Right forelimb (tissue), 1 donor: ENCODE measurements around the gene BICRA.
"Not testable (repeated sequence)": the region's sequence is repeated elsewhere in the genome, so short reads cannot be mapped to it uniquely, and the experiment has no call there.

Experiments
- DNase-seq: peaks from one replicate; pipeline ENCODE4 v3.0.0-alpha.2; 2018

BICRA gene

DNA sequence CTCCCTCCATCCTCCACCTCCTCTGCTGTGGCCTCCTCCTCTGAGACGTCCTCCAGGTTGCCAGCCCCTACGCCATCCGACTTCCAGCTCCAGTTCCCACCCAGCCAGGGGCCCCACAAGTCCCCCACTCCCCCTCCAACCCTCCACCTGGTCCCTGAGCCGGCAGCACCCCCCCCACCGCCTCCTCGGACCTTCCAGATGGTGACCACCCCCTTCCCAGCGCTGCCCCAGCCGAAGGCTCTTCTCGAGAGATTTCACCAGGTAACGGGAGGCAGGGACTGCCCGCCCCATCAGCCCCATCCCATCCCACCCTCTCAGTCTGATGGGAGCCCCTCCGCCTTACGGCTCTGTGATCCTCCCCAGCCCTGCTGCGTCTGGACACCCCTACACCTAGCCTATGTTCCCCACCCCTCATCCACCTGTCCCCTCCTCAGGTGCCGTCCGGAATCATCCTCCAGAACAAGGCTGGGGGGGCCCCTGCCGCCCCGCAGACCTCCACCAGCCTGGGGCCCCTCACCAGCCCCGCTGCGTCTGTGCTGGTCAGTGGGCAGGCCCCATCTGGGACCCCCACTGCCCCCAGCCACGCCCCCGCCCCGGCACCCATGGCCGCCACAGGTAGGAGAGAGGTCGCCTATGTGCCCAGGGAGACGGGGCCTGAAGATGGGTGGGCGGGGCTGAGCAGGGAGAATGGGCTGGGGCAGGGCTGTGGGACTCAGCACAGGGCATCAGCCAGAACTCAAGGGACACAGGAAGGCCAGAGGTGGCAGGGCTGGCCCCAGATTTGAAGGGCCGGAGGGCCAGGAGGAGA, 85.7 kb downstream of the BICRA start:
- DNase-seq: no peak

DNA sequence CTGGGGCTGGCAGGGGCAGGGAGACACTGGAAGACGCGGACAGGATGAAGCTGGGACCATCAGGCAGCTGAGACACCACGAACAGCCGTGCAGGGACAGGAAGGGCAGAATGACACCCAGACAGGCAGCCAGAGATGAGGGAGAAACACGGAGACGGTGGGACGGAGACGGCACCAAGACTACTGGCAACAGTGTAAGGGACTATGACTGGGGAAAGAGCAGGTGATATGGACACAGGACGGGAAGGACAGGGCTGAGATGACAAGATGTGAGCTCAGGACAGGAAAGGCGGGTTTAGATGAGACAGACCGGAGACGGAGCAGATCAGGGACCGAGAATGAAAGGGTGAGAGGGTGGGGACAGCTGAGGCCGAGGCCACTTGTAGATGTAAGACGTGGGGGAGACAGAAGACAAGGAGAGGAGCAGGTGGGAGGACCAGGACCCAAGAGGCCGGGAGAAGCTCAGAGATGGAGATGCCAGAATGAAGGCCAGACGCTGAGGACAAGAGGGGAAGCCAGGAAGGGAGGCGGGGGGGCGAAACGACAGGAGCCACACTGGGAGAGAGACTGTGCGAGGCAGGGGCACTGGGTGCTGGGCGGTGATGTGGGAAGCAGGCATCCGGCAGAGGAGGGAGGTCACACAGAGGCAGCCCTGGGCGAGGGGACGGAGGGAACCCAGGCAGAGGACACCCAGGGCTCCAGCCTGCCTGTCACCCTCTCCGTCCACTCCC, 86.8 kb downstream of the BICRA start:
- no peak for DNase-seq

DNA sequence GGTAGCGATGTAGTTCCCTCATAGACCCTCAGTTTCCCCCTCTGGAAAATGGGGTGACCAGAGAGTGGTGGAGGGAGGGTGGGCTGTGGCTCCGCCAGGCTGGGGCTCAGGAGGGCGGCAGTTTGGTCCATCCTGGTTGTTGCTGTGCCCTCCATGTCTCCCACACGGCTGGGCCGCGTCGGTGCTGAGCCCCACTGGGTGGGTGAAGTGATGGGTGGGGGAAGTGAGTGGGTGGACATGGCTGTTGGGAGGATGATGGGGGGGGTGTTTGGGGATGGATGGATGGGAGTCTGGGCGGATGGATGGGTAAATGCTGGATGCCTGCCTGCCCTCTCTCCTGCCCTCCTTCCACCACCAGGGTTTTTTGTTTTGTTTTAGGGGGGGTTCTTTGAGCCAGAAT, 87.7 kb downstream of the BICRA start:
- DNase-seq: no peak

DNA sequence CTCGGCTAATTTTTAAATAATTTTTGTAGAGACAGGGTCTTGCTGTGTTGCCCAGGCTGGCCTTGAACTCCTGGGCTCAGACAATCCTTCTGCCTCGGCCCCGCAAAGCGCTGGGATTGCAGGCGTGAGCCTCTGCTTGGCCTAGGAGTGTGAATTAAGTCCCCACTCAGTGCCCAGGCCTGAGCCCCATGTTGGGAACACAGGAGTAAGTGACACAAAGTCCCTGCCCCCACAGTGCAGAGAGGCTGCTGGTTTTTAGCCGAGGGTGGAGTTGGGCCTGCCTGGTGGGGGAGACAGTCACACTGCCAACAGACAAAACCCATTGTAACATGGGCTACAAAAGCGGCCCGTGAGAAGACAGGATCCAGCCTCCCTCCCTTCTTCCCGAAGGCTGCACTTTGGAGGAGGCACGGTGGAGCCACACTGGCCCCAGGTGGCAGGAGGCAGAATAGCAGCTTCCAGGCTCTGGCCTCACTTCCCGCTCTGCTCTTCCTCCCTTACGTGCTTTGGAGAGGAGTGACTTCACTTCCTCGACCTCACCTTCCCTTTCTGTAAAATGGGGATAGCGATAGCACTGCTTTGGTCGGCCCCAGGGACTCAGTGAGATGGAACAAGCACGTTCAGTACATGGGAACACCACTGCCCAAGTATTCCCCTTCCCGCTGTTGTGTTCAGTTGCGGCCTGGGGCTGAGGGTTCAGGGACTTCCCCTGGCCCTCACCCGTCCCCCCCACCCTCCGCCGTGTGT, 89.1 kb downstream of the BICRA start:
- peak; percentile 82 for DNase-seq

DNA sequence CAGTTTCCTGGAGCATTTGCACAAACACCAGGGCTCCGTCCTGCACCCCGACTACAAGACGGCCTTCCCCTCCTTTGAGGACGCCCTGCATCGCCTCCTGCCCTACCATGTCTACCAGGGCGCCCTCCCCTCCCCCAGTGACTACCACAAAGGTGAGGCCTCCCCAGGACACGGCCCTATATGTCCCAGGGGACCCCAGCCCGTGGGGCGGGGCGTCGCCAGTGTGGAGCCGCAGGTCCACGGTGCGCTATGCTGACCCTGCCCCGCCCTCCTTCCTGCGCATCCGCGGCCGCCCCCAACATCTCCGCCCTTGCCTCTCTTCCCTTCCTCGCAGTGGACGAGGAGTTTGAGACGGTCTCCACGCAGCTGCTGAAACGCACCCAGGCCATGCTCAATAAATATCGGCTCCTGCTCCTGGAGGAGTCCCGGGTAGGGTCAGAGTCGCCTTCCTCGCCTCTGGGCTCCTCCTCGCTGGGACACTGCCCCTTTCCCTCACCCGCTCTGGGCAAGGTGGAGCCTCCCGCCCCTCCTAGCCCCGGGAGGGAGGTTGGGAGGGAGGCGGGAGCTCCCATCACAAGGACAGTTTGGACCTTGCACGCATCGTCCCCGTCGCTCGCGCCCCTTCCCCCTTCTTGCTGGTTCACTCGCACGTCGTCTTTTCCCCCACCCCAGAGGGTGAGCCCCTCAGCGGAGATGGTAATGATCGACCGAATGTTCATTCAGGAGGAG, 89.9 kb downstream of the BICRA start:
- no peak for DNase-seq

DNA sequence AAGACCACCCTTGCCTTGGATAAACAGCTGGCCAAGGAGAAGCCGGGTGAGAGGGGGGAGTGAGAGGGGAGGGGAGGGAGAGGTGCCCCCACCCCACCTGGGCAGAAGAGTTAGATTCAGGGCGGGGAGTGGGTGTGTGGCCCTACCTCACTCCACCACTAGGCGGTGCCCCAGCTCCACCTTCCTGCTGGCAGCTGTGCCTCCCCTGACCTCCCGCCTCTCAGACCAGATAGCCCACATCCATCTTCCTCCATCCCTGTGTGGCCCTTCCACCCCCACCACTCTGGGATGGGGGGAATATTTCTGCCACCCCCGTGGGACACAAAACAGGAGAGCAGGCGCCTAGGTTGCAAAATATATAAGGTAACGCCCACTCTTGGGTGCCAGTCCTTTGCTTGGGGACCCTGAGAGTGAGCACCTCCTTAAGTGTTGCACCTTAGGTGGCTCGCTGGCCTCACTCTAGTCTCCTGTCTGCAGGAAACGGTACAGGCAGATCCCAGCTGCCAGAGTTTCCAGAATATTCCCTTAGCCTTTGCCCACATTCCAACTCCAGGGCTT, 90.5 kb downstream of the BICRA start:
- DNase-seq: no peak

DNA sequence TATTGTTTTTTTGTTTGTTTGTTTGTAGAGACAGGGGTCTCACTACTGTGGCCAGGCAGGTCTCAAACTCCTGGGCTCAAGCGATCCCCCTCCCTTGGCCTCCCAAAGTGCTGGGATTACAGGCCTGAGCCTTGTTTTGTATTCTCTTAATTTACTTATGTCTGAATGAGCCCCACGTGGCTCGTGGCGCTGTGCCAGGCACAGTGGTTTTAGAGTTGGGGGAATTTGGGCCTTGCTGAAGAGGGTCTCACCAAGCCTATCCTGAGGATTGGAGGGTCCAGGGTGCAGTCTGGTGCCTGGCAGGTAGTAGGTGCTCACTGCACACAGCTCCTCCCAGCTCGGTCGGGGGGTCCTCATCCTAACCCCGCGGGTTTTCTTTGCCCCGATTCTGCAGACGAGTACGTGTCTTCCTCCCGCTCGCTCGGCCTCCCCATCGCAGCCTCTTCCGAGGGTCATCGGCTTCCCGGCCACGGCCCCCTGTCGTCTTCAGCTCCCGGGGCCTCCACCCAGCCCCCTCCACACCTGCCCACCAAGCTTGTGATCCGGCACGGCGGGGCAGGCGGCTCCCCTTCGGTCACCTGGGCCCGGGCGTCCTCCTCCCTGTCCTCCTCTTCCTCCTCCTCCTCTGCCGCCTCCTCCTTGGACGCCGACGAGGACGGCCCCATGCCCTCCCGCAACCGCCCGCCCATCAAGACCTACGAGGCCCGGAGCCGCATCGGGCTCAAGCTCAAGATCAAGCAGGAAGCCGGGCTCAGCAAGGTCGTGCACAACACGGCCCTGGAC, 92.2 kb downstream of the BICRA start:
- no peak for DNase-seq

DNA sequence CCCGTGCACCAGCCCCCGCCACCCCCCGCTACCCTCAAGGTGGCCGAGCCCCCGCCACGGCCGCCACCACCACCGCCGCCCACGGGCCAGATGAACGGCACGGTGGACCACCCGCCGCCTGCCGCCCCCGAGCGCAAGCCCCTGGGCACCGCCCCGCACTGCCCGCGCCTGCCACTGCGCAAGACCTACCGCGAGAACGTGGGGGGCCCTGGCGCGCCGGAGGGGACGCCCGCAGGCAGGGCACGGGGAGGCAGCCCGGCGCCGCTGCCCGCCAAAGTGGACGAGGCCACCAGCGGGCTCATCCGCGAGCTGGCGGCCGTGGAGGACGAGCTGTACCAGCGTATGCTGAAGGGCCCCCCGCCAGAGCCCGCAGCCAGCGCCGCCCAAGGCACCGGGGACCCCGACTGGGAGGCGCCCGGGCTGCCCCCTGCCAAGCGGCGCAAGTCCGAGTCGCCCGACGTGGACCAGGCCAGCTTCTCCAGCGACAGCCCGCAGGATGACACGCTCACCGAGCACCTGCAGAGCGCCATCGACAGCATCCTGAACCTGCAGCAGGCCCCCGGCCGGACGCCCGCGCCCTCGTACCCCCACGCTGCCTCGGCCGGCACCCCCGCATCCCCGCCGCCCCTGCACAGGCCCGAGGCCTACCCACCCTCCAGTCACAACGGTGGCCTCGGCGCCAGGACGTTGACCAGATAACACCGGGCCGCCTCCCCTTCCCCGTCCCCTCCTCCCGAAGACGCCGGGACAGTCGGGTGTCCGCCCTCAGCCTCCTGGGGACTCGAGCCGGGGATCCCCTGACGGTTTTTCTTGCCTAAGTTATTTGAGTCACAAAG, 93.0 kb downstream of the BICRA start:
- no peak for DNase-seq

DNA sequence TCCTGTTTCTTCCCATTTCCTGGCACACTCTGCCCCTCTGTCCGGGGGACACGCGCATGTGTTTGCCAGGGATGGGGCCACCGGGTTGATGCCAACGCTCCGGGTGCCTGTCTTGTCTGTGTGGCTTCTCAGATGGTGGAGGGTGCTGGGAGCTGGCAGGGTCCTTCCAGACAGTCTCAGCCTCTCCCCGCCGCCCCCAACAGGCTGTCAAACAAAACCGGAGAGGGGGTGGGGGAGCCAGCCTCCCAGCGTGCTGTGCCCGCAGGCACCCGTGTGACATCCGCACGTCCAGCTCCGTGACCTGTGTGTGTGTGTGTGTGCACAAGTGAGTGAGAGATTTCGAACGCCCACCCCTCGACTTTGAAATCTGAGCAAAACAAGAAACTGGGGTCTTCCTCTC, 93.7 kb downstream of the BICRA start:
- DNase-seq: no peak

DNA sequence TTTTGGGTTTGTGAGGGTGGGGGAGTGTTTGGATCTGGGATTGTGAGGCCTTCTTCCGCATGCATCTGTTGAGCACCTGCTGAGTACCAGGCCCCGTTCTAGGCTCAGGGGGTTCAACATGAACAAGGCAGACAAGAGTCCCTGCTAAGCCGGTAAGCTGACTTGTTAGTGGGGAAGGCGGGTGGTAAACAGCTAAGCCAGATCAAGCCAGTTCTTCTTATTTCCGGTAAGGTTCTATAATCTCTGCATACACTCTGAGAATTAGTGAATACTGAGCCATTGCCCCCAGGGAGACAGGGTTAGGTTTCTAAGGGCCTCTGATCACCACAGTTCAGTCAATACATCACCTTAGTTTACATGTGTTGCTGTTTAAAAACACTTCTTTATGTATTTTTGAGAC, 94.4 kb downstream of the BICRA start:
- DNase-seq: no peak

DNA sequence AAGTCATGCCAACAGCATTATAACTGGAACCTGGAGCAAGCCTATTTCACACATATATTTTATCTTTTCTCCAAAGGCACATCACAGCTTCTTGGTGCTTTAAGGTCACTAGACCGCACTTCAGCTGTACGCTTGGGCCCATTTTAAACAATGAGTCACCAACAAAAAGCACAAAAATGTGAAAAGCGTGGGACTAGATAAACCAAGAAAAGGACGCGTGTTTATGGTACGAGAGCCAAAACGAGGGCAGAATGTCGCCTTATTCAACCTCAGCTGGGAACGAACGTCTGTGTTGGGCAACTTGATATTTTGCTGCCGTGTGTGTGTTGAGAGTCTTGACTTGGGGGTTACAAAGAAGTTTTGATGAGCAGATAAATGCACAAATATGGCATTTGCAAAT, 95.1 kb downstream of the BICRA start:
- DNase-seq: no peak

DNA sequence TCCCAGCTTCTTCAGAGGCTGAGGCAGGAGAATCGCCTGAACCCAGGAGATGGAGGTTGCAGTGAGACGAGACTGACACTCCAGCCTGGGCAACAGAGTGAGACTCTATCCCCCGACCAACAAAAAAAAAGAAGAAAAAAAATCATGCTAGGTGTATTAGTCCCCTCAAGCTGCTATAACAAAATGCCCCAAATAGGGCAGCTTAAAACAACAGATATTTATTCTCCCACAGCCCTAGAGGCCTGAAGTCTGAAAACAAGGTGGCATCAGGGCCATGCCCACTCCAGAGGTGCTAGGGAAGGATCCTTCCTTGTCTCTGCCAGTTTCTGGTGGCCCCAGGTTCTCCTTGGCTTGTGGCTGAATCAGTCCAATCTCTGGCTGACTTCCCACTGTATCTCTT, 95.7 kb downstream of the BICRA start:
- no peak for DNase-seq

DNA sequence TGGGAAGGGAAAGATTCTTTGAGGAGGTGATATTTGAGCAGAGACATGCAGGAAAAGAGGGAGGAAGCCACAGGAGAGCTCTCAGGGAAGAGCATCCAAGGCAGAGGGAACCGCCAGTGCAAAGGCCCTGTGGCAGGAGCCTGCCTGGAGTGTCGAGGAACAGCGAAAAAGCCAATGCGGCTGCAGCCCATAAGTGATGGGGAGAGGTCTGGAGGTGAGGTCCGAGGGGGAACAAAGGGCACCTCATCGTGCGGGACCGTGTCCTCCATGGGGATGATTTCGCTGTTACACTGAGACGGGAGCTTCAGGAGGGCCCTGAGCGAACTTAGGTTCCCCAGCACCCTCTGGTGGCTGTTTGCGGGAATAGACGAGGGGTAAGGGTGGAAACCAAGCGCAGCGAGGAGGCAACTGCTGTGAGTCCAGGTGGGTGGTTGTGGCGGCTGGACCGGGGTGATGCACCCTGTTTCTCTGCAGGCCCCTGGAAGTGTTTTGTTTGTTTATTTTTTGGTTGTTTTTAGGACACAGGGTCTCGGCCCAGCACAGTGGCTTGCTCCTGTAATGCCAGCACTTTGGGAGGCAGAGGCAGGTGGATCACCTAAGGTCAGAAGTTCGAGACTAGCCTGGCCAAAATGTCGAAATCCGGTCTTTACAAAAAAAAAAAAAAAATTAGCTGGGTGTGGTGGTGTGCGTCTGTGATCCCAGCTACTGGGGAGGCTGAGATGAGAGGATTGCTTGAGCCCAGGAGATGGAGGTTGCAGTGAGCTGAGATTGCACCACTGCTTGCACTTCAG, 98.4 kb downstream of the BICRA start:
- peak; percentile 74 for DNase-seq

DNA sequence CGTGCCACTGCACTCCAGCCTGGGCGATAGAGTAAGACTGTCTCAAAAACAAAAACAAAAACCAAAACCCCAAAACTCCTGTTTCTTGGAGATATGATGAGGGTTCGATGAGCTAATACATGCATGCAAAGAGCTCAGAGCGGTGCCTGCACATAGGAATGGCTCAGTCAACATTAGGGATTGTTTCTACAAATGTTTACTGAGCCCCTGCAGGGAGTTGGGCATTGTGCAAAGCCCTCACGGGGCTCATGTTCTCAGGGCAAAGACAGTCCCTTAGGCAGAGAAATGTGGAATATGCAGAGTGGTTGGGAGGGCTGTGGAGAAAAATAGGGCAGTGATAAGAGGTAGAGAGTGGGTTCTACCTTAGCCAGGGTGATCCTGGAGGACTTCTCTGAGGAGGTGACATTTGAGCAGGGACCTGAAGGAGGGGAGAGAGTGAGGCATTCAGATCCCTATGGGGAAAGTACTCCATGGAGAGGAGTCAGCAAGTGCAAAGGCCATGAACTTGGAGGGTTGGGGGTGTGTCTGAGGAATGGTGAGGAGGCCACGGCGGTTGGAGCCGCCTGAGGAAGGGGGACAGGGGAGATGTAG, 102.8 kb downstream of the BICRA start:
- no peak for DNase-seq

DNA sequence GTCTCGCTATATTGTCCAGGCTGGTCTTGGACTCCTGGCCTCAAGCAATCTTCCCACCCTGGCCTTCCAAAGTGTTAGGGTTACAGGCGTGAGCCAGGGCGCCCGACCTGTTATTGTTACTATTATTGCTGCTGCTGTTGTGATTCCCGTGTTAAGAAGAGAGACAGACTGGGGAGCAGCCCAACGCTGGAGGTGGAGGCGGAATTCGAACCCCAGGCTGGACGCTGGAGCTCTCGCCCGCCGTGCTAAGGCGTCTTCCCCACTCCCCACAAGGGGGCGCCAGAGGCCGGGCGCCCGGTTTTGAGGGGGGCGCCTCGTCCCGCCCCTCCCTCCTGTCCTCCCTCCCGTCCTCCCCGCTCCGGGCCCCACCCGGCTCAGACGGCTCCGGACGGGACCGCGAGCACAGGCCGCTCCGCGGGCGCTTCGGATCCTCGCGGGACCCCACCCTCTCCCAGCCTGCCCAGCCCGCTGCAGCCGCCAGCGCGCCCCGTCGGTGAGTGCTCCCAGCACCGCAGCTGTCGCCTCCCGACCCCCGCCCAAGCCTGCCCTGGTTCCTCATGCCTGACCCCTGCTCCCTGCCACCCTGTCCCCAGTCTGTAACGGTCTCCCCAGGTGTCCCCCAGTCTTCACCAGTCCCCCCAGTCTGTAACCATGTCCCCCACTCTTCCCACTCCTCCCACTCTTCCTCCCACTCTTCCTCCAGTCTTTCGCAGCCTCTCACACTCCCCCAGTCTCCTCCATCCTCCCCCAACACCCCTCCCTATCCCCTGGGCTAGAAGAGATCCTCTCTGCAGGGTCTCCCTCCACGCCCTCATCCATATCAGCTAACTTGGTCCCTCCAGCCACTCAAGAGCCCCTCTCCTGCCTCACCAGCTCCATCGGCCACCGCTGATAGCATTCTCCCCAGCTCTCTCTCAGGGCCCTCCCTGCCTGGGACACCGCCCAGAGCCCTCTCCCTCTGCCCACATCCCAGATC, 104.4 kb downstream of the BICRA start, which contains the start of gene EHD2:
Gene EHD2, plus strand, starts transcription at position 377 of the 976 bp plus-strand sequence. CDS start 3,191 bp downstream, outside the sequence.
- DNase-seq: peak; percentile 89

DNA sequence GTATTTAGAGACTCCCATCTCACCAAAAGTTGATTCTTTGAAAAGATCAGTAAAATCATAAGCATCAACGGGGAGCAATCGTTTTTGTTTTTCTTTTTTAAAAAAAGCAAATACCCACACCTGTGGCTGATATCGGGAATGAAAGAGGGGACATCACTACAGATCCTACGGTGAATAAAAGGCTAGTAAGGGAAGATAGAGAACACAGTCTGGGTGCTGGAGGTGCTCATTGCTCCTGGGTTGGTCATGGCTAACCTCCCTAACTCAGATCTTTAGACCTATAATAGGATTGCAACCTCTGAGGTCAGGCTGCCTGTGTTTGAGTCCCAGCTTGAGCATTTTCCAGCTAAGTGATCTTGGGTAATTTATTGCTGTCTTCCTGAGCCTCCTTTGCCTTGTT, 105.4 kb downstream of the BICRA start:
- no peak for DNase-seq

DNA sequence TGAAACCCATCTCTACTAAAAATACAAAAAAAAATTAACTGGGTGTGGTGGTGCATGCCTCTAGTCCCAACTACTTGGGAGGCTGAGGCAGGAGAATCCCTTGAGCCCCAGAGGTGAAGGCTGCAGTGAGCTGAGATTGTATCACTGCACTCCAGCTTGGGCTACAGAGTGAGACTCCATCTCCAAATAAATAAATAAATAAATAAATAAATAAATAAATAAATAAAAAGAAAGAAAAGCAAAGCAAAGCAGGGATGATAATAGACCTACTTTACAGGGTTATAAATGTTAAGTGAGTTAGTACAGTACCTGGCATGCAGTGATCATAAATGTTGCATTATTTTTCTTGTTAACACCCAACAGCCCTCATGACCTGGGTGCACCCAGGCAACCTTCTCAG, 105.9 kb downstream of the BICRA start:
- not testable (repeated sequence) for DNase-seq

DNA sequence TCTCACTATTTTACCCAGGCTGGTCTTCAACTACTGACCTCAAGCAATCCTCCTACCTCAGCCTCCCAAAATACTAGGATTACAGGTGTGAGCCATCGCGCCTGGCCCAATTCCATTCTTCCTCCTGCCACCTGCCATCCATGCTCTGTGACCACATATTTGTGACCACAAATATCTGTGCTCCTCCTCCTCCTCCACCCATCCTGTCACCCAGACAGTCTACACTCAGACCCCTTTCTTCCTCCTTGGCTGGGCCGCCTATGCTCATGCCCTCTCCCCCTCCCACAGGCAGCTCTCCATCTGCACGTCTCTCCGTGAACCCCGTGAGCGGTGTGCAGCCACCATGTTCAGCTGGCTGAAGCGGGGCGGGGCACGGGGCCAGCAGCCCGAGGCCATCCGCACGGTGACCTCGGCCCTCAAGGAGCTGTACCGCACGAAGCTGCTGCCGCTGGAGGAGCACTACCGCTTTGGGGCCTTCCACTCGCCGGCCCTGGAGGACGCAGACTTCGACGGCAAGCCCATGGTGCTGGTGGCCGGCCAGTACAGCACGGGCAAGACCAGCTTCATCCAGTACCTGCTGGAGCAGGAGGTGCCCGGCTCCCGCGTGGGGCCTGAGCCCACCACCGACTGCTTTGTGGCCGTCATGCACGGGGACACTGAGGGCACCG, 107.5 kb downstream of the BICRA start:
- no peak for DNase-seq
